ENCODE data around the gene GLRX3. TPM values are rescaled to one million over a fixed set of nuclear protein-coding genes. Genes with fewer than 3 reads are reported as not detected.

The GLRX3 gene
- total and polyA plus RNA-seq, 10 of the 15 experiments (the other 5 are each of a cell fraction or from before 2014, with no cell fraction given), result 94.7 to 209 (median 131) TPM

- intact Hi-C loops (cut with micrococcal nuclease; ENCODE audit: unreplicated experiment) (no loop called here), in situ Hi-C loops (cut with MboI) (no loop called here)
- ATAC-seq, result no peak
- ChIA-PET CTCF (interaction anchor here (0.9 to 1.9 kb wide), 5 partner anchors 11 to 52 kb away, joined by 3 to 9 read pairs (median 4); partner anchors contain the start of gene C10orf143), POLR2A (no interaction called here), RAD21 (ENCODE audit: unreplicated experiment) (interaction anchor here (0.8 to 1.2 kb wide), 4 partner anchors 11 to 49 kb away, joined by 3 to 5 read pairs (median 3); partner anchors contain the start of gene C10orf143), SMC1A (ENCODE audit: uncharacterized antibody, unreplicated experiment) (interaction anchor here (0.8 to 1.5 kb wide), 4 partner anchors 8 to 49 kb away, joined by 3 to 4 read pairs (median 4); no protein-coding TSS in a partner anchor)
- TF ChIP-seq IKZF1 (conservative IDR thresholded peaks at IDR 0.05), result no peak
- TF ChIP-seq SIX5 (IDR thresholded peaks at IDR 0.05; ENCODE audit: low read depth, low read length, severe bottlenecking), result no peak
- TF ChIP-seq SMC3 (IDR thresholded peaks at IDR 0.05; ENCODE audit: borderline replicate concordance, low read length), result no peak
- TF ChIP-seq YBX1 (IDR thresholded peaks at IDR 0.05), result no peak
- no peak for TF ChIP-seq ZBTB40 (IDR thresholded peaks at IDR 0.05; ENCODE audit: borderline replicate concordance)
- TF ChIP-seq ASH2L (IDR thresholded peaks at IDR 0.05; ENCODE audit: borderline replicate concordance, low read depth), result no peak
- no peak for TF ChIP-seq ZNF24 (IDR thresholded peaks at IDR 0.05)
- TF ChIP-seq, protein P1, sequence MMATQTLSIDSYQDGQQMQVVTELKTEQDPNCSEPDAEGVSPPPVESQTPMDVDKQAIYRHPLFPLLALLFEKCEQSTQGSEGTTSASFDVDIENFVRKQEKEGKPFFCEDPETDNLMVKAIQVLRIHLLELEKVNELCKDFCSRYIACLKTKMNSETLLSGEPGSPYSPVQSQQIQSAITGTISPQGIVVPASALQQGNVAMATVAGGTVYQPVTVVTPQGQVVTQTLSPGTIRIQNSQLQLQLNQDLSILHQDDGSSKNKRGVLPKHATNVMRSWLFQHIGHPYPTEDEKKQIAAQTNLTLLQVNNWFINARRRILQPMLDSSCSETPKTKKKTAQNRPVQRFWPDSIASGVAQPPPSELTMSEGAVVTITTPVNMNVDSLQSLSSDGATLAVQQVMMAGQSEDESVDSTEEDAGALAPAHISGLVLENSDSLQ (IDR thresholded peaks at IDR 0.05), result peak; percentile 57; the same call in 1 of the 2 replicates
- BruUV-seq (replicated peaks), result no TSS peak
- no peak overlapping the region for H3K9ac ChIP-seq (ENCODE audit: control insufficient read depth, insufficient read depth, low read length)
- H3K36me3 ChIP-seq (ENCODE audit: control insufficient read depth in 2 of 2, insufficient read depth in 2 of 2, low read length in 1 of 2), result peaks cover 0 to 14% of the 10 kb centered on the region in 2 experiments
- no peak overlapping the region for H2AFZ ChIP-seq (ENCODE audit: control insufficient read depth, low read depth, low read length)
- H3K27ac ChIP-seq (ENCODE audit: control insufficient read depth, insufficient read depth), result no peak overlapping the region
- H3K79me2 ChIP-seq (ENCODE audit: control insufficient read depth, insufficient read depth, low read length), result peaks cover 7% of the 10 kb centered on the region
- no peaks in the 10 kb centered on the region for H3K27me3 ChIP-seq (replicated peaks in 1 of 2; ENCODE audit: control insufficient read depth in 2 of 2, insufficient read depth in 2 of 2, low read length in 1 of 2)
- no peak for DNase-seq (ENCODE audit: low read depth, low spot score)
- no peak overlapping the region for H3K4me2 ChIP-seq (ENCODE audit: control insufficient read depth, insufficient read depth)
- 44% methylated on average over 2 of the region's 2 CpGs for WGBS (ENCODE audit: insufficient coverage, insufficient replicate concordance, low lambda C conversion rate, missing lambda C conversion rate)
- peak; percentile 59 for FAIRE-seq
- H3K4me1 ChIP-seq (ENCODE audit: control insufficient read depth, insufficient read depth, low read length), result no peaks in the 10 kb centered on the region
- H3K9me3 ChIP-seq (replicated peaks; ENCODE audit: control insufficient read depth, insufficient read depth, low read length), result no peaks in the 10 kb centered on the region; the same call in 2 of the 3 replicates
- no peak overlapping the region for H3K4me3 ChIP-seq
- no peaks in the 10 kb centered on the region for H4K20me1 ChIP-seq (ENCODE audit: control insufficient read depth, insufficient read depth)
These were observed 23.1 kb downstream of the GLRX3 start for GRCh38 chr10:130159192-130159794.
